ENCODE data around the gene EDA2R.

DNA sequence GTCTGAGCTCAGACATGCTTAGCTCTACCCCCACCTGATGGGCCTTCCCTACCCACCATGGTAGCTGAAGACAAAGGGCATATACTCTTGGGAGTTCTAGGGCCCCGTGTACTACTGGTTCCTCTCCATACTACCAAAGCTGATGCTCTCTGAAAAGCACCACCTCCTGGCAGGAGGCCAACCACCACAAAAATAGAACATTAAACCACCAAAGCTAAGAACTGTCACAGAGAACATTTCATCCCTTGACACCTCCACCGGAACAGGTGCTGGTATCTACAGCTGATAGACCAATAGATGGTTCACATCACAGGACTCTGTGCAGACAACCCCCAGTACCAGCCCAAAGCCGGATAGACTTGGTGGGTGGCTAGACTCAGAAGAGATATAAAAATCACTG, 13.4 kb downstream of the EDA2R start:
- TF ChIP-seq POLR2AphosphoS5 (IDR thresholded peaks at IDR 0.05; ENCODE audit: low read depth, low read length) (no peak), SIN3A (IDR thresholded peaks at IDR 0.05; ENCODE audit: borderline replicate concordance, insufficient read depth, low read length) (no peak)
- TF ChIP-seq, protein P1, sequence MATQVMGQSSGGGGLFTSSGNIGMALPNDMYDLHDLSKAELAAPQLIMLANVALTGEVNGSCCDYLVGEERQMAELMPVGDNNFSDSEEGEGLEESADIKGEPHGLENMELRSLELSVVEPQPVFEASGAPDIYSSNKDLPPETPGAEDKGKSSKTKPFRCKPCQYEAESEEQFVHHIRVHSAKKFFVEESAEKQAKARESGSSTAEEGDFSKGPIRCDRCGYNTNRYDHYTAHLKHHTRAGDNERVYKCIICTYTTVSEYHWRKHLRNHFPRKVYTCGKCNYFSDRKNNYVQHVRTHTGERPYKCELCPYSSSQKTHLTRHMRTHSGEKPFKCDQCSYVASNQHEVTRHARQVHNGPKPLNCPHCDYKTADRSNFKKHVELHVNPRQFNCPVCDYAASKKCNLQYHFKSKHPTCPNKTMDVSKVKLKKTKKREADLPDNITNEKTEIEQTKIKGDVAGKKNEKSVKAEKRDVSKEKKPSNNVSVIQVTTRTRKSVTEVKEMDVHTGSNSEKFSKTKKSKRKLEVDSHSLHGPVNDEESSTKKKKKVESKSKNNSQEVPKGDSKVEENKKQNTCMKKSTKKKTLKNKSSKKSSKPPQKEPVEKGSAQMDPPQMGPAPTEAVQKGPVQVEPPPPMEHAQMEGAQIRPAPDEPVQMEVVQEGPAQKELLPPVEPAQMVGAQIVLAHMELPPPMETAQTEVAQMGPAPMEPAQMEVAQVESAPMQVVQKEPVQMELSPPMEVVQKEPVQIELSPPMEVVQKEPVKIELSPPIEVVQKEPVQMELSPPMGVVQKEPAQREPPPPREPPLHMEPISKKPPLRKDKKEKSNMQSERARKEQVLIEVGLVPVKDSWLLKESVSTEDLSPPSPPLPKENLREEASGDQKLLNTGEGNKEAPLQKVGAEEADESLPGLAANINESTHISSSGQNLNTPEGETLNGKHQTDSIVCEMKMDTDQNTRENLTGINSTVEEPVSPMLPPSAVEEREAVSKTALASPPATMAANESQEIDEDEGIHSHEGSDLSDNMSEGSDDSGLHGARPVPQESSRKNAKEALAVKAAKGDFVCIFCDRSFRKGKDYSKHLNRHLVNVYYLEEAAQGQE (IDR thresholded peaks at IDR 0.05; ENCODE audit: insufficient read depth in 1 of 2, low read depth in 2 of 2, low read length in 2 of 2) = no peak
